Measurements from ENCODE around the gene WDR83. TPM values are rescaled to one million over a fixed set of nuclear protein-coding genes. Genes with fewer than 3 reads are reported as not detected.
"Not testable (repeated sequence)": the region's sequence is repeated elsewhere in the genome, so short reads cannot be mapped to it uniquely, and the experiment has no call there.

Gene WDR83
- total RNA-seq, 1 experiment from 2014 or later, result 19.4 TPM

GRCh38 chr19:12639901-12640613, 26.6 kb upstream of the WDR83 start:
- H3K4me3 ChIP-seq (ENCODE audit: low read depth, low read length, poor library complexity, severe bottlenecking), result no peak overlapping the region
- H3K27ac ChIP-seq (ENCODE audit: low read depth, low read length, poor library complexity, severe bottlenecking), result no peak overlapping the region
- H3K27me3 ChIP-seq (replicated peaks; ENCODE audit: insufficient read depth, low read depth, low read length, poor library complexity), result no peaks in the 10 kb centered on the region
- H3K36me3 ChIP-seq (ENCODE audit: insufficient read depth, low read length, poor library complexity, severe bottlenecking), result no peaks in the 10 kb centered on the region
- peak; percentile 87 for DNase-seq (ENCODE audit: low spot score)
- no TSS peak for BruUV-seq (replicated peaks)
- CTCF ChIA-PET, result interaction anchor here (0.5 to 1.1 kb wide), 5 partner anchors 9 to 243 kb away, joined by 3 to 6 read pairs (median 4); partner anchors contain the start of genes MAN2B1 and WDR83
- no peaks in the 10 kb centered on the region for H3K9me3 ChIP-seq (ENCODE audit: low read depth, low read length, poor library complexity, severe bottlenecking)
- no peaks in the 10 kb centered on the region for H3K4me1 ChIP-seq (ENCODE audit: insufficient read depth, low read length, poor library complexity, severe bottlenecking)
- TF ChIP-seq CTCF (conservative IDR thresholded peaks at IDR 0.05; ENCODE audit: low read depth, low read length), result peak; percentile 93
- no peak for TF ChIP-seq EZH2 (IDR thresholded peaks at IDR 0.05; ENCODE audit: borderline replicate concordance, low read depth, low read length, poor library complexity, severe bottlenecking)
- intact Hi-C loops (cut with micrococcal nuclease; ENCODE audit: unreplicated experiment), result loop anchor here (10.0 kb wide), 1 partner anchor 755 kb away; the partner anchor contains the start of gene ZNF69
- POLR2A ChIA-PET (ENCODE audit: low non-redundant PET), result no interaction called here

GRCh38 chr19:12641456-12641855, 25.2 kb upstream of the WDR83 start:
- no peak overlapping the region for H3K4me3 ChIP-seq (ENCODE audit: low read depth, low read length, poor library complexity, severe bottlenecking)
- H3K27ac ChIP-seq (ENCODE audit: low read depth, low read length, poor library complexity, severe bottlenecking), result no peak overlapping the region
- no peak for DNase-seq (ENCODE audit: low spot score)
- TF ChIP-seq CTCF (conservative IDR thresholded peaks at IDR 0.05; ENCODE audit: low read depth, low read length), result no peak
- no peak for TF ChIP-seq EZH2 (IDR thresholded peaks at IDR 0.05; ENCODE audit: borderline replicate concordance, low read depth, low read length, poor library complexity, severe bottlenecking)
- no peaks in the 10 kb centered on the region for H3K9me3 ChIP-seq (ENCODE audit: low read depth, low read length, poor library complexity, severe bottlenecking)
- no peaks in the 10 kb centered on the region for H3K4me1 ChIP-seq (ENCODE audit: insufficient read depth, low read length, poor library complexity, severe bottlenecking)
- no peaks in the 10 kb centered on the region for H3K27me3 ChIP-seq (replicated peaks; ENCODE audit: insufficient read depth, low read depth, low read length, poor library complexity)
- no TSS peak for BruUV-seq (replicated peaks)
- ChIA-PET CTCF (no interaction called here), POLR2A (ENCODE audit: low non-redundant PET) (interaction anchor here (0.6 kb wide), 1 partner anchor 11 kb away, joined by 7 read pairs; no protein-coding TSS in a partner anchor)
- intact Hi-C loops (cut with micrococcal nuclease; ENCODE audit: unreplicated experiment), result loop anchor here (10.0 kb wide), 1 partner anchor 757 kb away; the partner anchor contains the start of gene ZNF69
- H3K36me3 ChIP-seq (ENCODE audit: insufficient read depth, low read length, poor library complexity, severe bottlenecking), result no peaks in the 10 kb centered on the region

GRCh38 chr19:12642506-12642905, 24.1 kb upstream of the WDR83 start:
- Histone ChIP-seq H3K27ac (ENCODE audit: low read depth, low read length, poor library complexity, severe bottlenecking) (no peak overlapping the region), H3K4me3 (ENCODE audit: low read depth, low read length, poor library complexity, severe bottlenecking) (no peak overlapping the region), H3K4me1 (ENCODE audit: insufficient read depth, low read length, poor library complexity, severe bottlenecking) (no peaks in the 10 kb centered on the region), H3K27me3 (replicated peaks; ENCODE audit: insufficient read depth, low read depth, low read length, poor library complexity) (no peaks in the 10 kb centered on the region), H3K36me3 (ENCODE audit: insufficient read depth, low read length, poor library complexity, severe bottlenecking) (no peaks in the 10 kb centered on the region), H3K9me3 (ENCODE audit: low read depth, low read length, poor library complexity, severe bottlenecking) (no peaks in the 10 kb centered on the region)
- intact Hi-C loops (cut with micrococcal nuclease; ENCODE audit: unreplicated experiment), result loop anchor here (10.0 kb wide), 1 partner anchor 758 kb away; the partner anchor contains the start of gene ZNF69
- TF ChIP-seq CTCF (conservative IDR thresholded peaks at IDR 0.05; ENCODE audit: low read depth, low read length) (no peak), EZH2 (IDR thresholded peaks at IDR 0.05; ENCODE audit: borderline replicate concordance, low read depth, low read length, poor library complexity, severe bottlenecking) (no peak)
- CTCF ChIA-PET, result interaction anchor here (0.6 kb wide), 1 partner anchor 229 kb away, joined by 3 read pairs; no protein-coding TSS in a partner anchor
- POLR2A ChIA-PET (ENCODE audit: low non-redundant PET), result no interaction called here
- BruUV-seq (replicated peaks), result no TSS peak
- no peak for DNase-seq (ENCODE audit: low spot score)

GRCh38 chr19:12643716-12644115, 22.9 kb upstream of the WDR83 start:
- POLR2A ChIA-PET (ENCODE audit: low non-redundant PET); H3K27ac ChIP-seq (ENCODE audit: low read depth, low read length, poor library complexity, severe bottlenecking); H3K27me3 ChIP-seq (replicated peaks; ENCODE audit: insufficient read depth, low read depth, low read length, poor library complexity); H3K9me3 ChIP-seq (ENCODE audit: low read depth, low read length, poor library complexity, severe bottlenecking); CTCF ChIA-PET; H3K4me1 ChIP-seq (ENCODE audit: insufficient read depth, low read length, poor library complexity, severe bottlenecking); H3K4me3 ChIP-seq (ENCODE audit: low read depth, low read length, poor library complexity, severe bottlenecking); H3K36me3 ChIP-seq (ENCODE audit: insufficient read depth, low read length, poor library complexity, severe bottlenecking); BruUV-seq (replicated peaks); DNase-seq (ENCODE audit: low spot score): not testable (repeated sequence)
- intact Hi-C loops (cut with micrococcal nuclease; ENCODE audit: unreplicated experiment), result loop anchor here (10.0 kb wide), 1 partner anchor 759 kb away; the partner anchor contains the start of gene ZNF69

All from A673 (cell line).